Fibroblast of upper back skin (primary cell): ENCODE data around the gene ZNF813.
A peak's percentile ranks its signal among the peaks of the same experiment; 100 is the strongest.
"Not testable (repeated sequence)": the region's sequence is repeated elsewhere in the genome, so short reads cannot be mapped to it uniquely, and the experiment has no call there.

Experiments used
- DNase-seq: peaks from one replicate; pipeline ENCODE4 v3.0.0-alpha.2; 2013

The ZNF813 gene

GRCh38 chr19:53467485-53468262, at the start of gene ZNF813:
Gene ZNF813, plus strand, starts transcription at chr19:53467733. Its CDS starts 16,090 bp downstream, at chr19:53483823.
- peak; percentile 82 for DNase-seq

- DNase-seq: not testable (repeated sequence)
These were observed 46.8 kb upstream of the ZNF813 start for GRCh38 chr19:53420520-53421315.

- no peak for DNase-seq
These were observed 45.0 kb upstream of the ZNF813 start for GRCh38 chr19:53422551-53422950.

GRCh38 chr19:53423074-53423473, 44.5 kb upstream of the ZNF813 start:
- not testable (repeated sequence) for DNase-seq

- DNase-seq: not testable (repeated sequence)
These were observed 43.9 kb upstream of the ZNF813 start for GRCh38 chr19:53423680-53424079.

- DNase-seq: peak; percentile 31
These were observed 42.5 kb upstream of the ZNF813 start for GRCh38 chr19:53424968-53425597.

- peak; percentile 86 for DNase-seq
These were observed 36.0 kb upstream of the ZNF813 start, which contains the start of gene ZNF761 for GRCh38 chr19:53431399-53432087. Gene ZNF761, plus strand, starts transcription at chr19:53431984. Its CDS starts 15,285 bp downstream, at chr19:53447269.

- DNase-seq: peak; percentile 4
These were observed 35.4 kb upstream of the ZNF813 start for GRCh38 chr19:53432088-53432661.

GRCh38 chr19:53443809-53444208, 23.7 kb upstream of the ZNF813 start:
- DNase-seq: not testable (repeated sequence)

- not testable (repeated sequence) for DNase-seq
These were observed 20.3 kb upstream of the ZNF813 start for GRCh38 chr19:53447196-53447595.

- no peak for DNase-seq
These were observed 11.7 kb upstream of the ZNF813 start for GRCh38 chr19:53455828-53456227.

GRCh38 chr19:53460131-53460721, 7.3 kb upstream of the ZNF813 start:
- DNase-seq: not testable (repeated sequence)

- no peak for DNase-seq
These were observed 5.7 kb upstream of the ZNF813 start for GRCh38 chr19:53461866-53462265.

- no peak for DNase-seq
These were observed 4.7 kb upstream of the ZNF813 start for GRCh38 chr19:53462861-53463260.

- no peak for DNase-seq
These were observed 4.3 kb upstream of the ZNF813 start for GRCh38 chr19:53463263-53463662.

- no peak for DNase-seq
These were observed 628 bp upstream of the ZNF813 start for GRCh38 chr19:53466726-53467484.

- not testable (repeated sequence) for DNase-seq
These were observed 1.1 kb downstream of the ZNF813 start for GRCh38 chr19:53468628-53469027.

- no peak for DNase-seq
These were observed 4.4 kb downstream of the ZNF813 start for GRCh38 chr19:53471916-53472315.

GRCh38 chr19:53474832-53475231, 7.3 kb downstream of the ZNF813 start:
- DNase-seq: not testable (repeated sequence)

GRCh38 chr19:53475470-53475869, 7.9 kb downstream of the ZNF813 start:
- not testable (repeated sequence) for DNase-seq

- not testable (repeated sequence) for DNase-seq
These were observed 16.2 kb downstream of the ZNF813 start for GRCh38 chr19:53483751-53484150.
